ENCODE measurements around the gene ADAM23. TPM values are rescaled to one million over a fixed set of nuclear protein-coding genes. Genes with fewer than 3 reads are reported as not detected.

ADAM23 gene
- total and polyA plus RNA-seq, 2 experiments from 2014 or later = 11.8 to 15.9 TPM

DNA sequence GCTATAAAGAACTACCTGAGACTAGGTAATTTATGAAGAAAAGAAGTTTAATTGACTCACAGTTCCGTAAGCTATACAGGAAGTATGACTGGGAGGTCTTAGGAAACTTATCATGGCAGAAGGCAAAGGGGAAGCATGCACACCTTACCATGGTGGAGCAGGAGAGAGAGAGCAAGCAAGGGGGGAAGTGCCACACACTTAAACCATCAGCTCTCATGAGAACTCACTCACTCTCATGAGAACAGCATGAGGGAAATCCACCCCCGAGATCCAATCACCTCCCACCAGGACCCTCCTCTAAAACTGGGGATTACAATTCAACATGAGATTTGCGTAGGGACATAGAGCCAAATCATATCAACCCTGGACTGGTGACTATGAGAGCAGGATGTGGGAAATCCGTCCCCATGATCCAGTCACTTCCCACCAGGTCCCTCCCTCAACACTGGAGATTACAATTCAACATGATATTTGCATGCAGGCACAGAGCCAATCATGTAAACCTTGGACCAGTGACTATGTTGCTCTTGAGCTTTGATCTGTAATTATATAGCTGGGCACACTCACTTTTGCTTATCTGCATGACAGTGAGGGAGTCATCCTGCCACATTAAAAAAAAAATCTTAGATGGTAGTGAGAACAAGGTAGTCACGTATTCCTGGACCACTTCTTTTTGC is 12.9 kb downstream of the ADAM23 start (continued):
- TF ChIP-seq, protein P1, sequence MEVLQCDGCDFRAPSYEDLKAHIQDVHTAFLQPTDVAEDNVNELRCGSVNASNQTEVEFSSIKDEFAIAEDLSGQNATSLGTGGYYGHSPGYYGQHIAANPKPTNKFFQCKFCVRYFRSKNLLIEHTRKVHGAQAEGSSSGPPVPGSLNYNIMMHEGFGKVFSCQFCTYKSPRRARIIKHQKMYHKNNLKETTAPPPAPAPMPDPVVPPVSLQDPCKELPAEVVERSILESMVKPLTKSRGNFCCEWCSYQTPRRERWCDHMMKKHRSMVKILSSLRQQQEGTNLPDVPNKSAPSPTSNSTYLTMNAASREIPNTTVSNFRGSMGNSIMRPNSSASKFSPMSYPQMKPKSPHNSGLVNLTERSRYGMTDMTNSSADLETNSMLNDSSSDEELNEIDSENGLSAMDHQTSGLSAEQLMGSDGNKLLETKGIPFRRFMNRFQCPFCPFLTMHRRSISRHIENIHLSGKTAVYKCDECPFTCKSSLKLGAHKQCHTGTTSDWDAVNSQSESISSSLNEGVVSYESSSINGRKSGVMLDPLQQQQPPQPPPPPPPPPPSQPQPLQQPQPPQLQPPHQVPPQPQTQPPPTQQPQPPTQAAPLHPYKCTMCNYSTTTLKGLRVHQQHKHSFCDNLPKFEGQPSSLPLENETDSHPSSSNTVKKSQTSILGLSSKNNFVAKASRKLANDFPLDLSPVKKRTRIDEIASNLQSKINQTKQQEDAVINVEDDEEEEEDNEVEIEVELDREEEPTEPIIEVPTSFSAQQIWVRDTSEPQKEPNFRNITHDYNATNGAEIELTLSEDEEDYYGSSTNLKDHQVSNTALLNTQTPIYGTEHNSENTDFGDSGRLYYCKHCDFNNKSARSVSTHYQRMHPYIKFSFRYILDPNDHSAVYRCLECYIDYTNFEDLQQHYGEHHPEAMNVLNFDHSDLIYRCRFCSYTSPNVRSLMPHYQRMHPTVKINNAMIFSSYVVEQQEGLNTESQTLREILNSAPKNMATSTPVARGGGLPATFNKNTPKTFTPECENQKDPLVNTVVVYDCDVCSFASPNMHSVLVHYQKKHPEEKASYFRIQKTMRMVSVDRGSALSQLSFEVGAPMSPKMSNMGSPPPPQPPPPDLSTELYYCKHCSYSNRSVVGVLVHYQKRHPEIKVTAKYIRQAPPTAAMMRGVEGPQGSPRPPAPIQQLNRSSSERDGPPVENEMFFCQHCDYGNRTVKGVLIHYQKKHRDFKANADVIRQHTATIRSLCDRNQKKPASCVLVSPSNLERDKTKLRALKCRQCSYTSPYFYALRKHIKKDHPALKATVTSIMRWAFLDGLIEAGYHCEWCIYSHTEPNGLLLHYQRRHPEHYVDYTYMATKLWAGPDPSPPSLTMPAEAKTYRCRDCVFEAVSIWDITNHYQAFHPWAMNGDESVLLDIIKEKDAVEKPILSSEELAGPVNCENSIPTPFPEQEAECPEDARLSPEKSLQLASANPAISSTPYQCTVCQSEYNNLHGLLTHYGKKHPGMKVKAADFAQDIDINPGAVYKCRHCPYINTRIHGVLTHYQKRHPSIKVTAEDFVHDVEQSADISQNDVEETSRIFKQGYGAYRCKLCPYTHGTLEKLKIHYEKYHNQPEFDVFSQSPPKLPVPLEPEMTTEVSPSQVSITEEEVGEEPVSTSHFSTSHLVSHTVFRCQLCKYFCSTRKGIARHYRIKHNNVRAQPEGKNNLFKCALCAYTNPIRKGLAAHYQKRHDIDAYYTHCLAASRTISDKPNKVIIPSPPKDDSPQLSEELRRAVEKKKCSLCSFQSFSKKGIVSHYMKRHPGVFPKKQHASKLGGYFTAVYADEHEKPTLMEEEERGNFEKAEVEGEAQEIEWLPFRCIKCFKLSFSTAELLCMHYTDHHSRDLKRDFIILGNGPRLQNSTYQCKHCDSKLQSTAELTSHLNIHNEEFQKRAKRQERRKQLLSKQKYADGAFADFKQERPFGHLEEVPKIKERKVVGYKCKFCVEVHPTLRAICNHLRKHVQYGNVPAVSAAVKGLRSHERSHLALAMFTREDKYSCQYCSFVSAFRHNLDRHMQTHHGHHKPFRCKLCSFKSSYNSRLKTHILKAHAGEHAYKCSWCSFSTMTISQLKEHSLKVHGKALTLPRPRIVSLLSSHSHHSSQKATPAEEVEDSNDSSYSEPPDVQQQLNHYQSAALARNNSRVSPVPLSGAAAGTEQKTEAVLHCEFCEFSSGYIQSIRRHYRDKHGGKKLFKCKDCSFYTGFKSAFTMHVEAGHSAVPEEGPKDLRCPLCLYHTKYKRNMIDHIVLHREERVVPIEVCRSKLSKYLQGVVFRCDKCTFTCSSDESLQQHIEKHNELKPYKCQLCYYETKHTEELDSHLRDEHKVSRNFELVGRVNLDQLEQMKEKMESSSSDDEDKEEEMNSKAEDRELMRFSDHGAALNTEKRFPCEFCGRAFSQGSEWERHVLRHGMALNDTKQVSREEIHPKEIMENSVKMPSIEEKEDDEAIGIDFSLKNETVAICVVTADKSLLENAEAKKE (CRISPR knock-in tag; IDR thresholded peaks at IDR 0.05) = no peak
- TF ChIP-seq CREB1 (CRISPR knock-in tag; IDR thresholded peaks at IDR 0.05; ENCODE audit: low read depth) (no peak), EZH2 (IDR thresholded peaks at IDR 0.05; ENCODE audit: low read depth, unreplicated experiment) (no peak)

GRCh38 chr2:206457188-206457634 is 13.9 kb downstream of the ADAM23 start:
- H3F3A ChIP-seq (replicated peaks; ENCODE audit: low read depth) = no peaks in the 10 kb centered on the region
- H3K27me3 ChIP-seq (ENCODE audit: insufficient read depth) = no peaks in the 10 kb centered on the region
- H3K27ac ChIP-seq (ENCODE audit: low read depth) = no peak overlapping the region
- H3K4me1 Mint-ChIP-seq = peaks cover 17% of the 10 kb centered on the region
- ATAC-seq (no peak), DNase-seq (ENCODE audit: low spot score) (no peak)
- no peak overlapping the region for H3K4me3 ChIP-seq
- no peak overlapping the region for H3K4me3 Mint-ChIP-seq
- H2AFZ ChIP-seq = no peak overlapping the region
- no peaks in the 10 kb centered on the region for H3K79me2 ChIP-seq (replicated peaks; ENCODE audit: insufficient read depth)
- no peak overlapping the region for H3K4me2 ChIP-seq
- H3K36me3 Mint-ChIP-seq (ENCODE audit: low read depth) = peaks cover 14% of the 10 kb centered on the region
- no peaks in the 10 kb centered on the region; the same call in 1 of the 2 replicates for H4K20me1 ChIP-seq (replicated peaks; ENCODE audit: insufficient read depth)
- TF ChIP-seq CREB1 (CRISPR knock-in tag; IDR thresholded peaks at IDR 0.05; ENCODE audit: low read depth) (no peak), ETS1 (IDR thresholded peaks at IDR 0.05) (no peak), STAT1 (IDR thresholded peaks at IDR 0.05; ENCODE audit: unreplicated experiment) (no peak), POLR2AphosphoS5 (IDR thresholded peaks at IDR 0.05; ENCODE audit: low read depth) (no peak), ZNF114 (CRISPR knock-in tag; IDR thresholded peaks at IDR 0.05) (no peak), EZH2 (IDR thresholded peaks at IDR 0.05; ENCODE audit: low read depth, unreplicated experiment) (no peak)
- H3K36me3 ChIP-seq (ENCODE audit: insufficient read depth) = no peaks in the 10 kb centered on the region
- peaks cover 9% of the 10 kb centered on the region for H3K27me3 Mint-ChIP-seq (ENCODE audit: insufficient read depth, low read depth, poor library complexity)
- no peak overlapping the region for H3K27ac Mint-ChIP-seq
- peaks cover 6% of the 10 kb centered on the region; the same call in 1 of the 2 replicates for H3K9me2 ChIP-seq (ENCODE audit: insufficient read depth)
- H3K4me1 ChIP-seq (ENCODE audit: insufficient read depth) = peaks cover 8% of the 10 kb centered on the region
- no peaks in the 10 kb centered on the region for H3K9me3 Mint-ChIP-seq

All from GM23338 (cell line).